ENCODE results near the gene ALDH3A1.

DNA sequence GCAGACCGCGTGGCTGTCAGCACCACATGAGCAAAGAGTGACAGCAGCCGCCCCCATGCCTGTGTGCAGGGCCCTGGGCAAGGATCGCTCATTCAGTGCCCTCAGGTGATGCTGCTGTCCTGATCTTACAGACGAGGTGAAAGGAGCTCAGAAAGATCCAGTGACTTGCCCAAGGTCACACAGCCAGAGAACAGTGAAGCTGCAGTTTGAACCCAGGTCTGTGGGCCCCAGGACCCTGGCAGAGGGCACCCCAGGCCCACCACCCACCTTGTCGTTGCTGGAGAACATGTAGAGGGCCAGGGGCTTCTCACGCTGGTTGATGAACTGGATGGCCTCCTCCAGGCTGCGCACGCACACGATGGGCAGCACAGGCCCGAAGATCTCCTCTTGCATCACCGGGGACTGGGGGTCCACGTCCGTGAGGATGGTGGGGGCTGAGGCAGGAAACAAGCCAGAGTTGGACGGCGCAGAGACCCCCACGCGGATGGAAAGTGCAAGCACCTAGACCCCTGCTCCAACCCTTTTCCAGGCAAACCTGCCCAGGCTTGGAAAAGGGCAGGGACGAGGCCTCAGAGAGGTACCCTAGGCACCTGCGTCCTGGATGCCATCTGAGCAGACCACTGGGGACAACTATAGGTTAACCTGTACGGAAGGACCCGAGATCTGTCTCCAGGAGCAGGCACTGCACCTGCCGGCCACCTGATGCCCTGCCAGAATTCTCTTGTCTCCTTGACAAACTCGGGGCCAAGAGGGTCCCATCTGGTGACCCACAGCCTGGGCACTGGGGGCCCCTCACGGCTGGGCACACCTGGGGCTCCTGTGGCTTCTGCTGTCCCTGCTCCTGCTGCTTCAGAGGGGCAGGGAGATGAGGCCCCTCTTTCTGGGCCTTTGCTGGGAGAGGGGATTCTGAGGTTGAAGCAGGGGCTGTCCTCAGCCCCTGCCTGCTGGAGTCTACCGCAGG is 8.6 kb downstream of the ALDH3A1 start:
- TF ChIP-seq CTCF (conservative IDR thresholded peaks at IDR 0.05; ENCODE audit: low read depth, low read length), result no peak
- no peak for TF ChIP-seq EZH2 (IDR thresholded peaks at IDR 0.05; ENCODE audit: borderline replicate concordance, low read depth, low read length, poor library complexity, severe bottlenecking)

Measured in A673 (cell line).